LHCN-M2 (cell line): ENCODE measurements around the gene LILRB5. TPM values are rescaled to one million over a fixed set of nuclear protein-coding genes. Genes with fewer than 3 reads are reported as not detected.
A peak's percentile ranks its signal among the peaks of the same experiment; 100 is the strongest.
"Not testable (repeated sequence)": the region's sequence is repeated elsewhere in the genome, so short reads cannot be mapped to it uniquely, and the experiment has no call there.

Experiments used
- DNase-seq: peaks from one replicate; pipeline ENCODE4 v3.0.0-alpha.2; 2012; ENCODE audit warnings: low read depth
- total RNA-seq: library from RNA; depleted of rRNA; stranded (reverse); fragments of >200 nt; gene quantifications from 2 replicates; pipeline ENCODE4 v1.2.3, GENCODE V29; 2014

The LILRB5 gene
- total RNA-seq, 1 experiment from 2014 or later = not detected

DNA sequence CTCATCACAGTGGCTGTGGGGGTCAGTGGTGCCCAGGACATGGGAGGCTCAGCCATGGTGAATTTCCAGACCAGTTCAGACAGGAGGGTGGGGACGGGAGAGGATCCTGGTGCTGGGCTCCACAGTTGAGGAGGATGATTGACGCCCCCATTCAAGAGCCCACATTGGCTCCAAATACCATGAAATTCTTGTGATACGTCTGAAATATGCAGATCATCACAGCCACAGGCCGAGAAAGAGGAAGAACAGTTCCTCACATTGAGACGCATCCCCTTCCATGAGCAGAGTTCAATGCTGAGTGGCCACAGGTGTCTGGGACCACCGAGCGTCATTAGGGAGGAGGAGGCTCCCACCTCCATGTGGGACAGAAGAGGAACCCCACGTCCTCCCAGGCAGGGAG, 13.3 kb downstream of the LILRB5 start:
- DNase-seq = not testable (repeated sequence)

DNA sequence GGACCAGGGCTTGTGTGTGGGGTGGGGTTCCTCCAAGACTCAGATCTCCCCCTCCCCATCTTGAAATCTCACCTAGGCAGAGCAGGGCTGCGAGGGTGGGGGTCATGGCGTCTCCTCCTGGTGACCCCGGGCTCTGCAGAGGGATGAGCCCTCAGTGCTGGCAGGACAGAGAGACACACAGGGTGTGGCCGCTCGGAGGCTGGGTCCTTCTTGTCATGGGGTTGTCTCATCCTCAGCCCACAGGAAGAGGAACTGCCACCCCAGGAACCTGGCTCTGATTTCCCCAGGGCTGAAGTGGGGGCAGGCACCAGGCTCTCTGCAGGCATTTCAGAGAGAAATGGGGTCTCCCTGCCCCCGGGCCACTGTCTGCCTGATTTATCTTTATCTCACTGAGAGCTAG, 14.4 kb downstream of the LILRB5 start, which contains the start of gene LILRA6:
Gene LILRA6 (minus strand): TSS at position 145 of the 400 bp plus-strand sequence.
- not testable (repeated sequence) for DNase-seq

DNA sequence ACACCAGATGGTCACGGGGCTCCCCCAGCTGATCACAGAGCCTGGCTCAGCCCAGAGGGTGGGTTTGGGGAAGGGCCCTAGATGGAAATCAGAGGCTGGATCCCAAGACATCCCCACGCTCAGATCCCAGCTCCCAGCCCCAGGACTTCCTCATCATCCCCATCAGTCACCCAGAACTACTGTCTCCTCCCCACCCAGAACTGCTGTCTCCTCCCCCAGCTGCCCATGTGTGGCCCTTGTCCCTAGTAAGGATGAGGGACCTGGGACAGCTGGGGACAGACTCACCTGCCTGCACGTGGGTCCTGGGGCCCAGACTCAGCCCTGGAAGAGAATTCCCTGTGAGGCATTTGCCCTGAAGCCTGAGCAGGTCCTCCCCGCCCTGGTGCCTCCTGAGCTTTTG, 14.8 kb downstream of the LILRB5 start:
- DNase-seq = not testable (repeated sequence)

DNA sequence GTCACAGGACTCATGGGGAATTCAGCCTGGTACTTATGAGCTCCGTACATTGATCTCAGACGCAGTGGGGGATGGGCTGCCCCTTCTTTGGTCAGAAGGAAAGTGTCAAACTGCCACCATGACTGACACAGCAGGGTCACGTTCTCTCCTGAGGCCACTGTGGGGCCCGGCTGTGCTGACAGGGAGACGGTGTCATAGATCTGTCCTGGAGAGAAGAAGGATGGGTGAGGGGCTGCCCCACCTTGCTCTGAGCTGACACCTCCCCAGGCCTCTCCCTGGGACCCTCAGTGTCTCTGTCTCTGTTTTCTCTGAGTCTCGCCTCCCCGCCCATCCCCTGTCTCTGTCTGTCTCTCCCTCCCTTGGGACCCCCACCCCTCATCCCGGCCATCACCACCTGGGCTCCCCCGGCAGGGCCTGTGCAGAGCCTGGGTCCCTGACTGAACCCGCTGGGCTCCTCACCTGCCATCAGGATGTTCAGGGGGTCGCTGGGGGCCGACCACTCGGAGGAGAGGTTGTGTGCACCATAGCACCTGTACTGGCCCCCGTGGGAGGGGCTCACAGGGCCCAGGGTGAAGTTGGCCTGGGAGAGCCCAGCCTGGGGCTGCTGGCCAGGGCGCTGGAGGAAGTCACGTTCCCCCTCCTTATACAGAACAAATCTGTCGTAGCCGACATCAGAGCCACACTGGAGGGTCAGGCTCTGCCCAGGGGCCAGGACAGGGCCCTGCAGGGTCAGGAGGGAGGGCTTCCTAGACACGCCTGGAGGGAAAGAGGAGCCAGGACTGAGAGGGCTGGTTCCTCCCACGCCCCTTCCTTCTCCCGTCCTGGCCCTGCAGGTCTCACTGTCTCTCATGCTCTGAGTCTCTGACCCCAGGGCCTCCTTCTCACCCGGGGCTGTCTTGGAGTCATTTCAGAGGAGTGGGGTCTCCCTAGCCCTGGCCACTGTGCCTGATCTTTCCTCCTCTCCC, 16.4 kb downstream of the LILRB5 start:
- not testable (repeated sequence) for DNase-seq

DNA sequence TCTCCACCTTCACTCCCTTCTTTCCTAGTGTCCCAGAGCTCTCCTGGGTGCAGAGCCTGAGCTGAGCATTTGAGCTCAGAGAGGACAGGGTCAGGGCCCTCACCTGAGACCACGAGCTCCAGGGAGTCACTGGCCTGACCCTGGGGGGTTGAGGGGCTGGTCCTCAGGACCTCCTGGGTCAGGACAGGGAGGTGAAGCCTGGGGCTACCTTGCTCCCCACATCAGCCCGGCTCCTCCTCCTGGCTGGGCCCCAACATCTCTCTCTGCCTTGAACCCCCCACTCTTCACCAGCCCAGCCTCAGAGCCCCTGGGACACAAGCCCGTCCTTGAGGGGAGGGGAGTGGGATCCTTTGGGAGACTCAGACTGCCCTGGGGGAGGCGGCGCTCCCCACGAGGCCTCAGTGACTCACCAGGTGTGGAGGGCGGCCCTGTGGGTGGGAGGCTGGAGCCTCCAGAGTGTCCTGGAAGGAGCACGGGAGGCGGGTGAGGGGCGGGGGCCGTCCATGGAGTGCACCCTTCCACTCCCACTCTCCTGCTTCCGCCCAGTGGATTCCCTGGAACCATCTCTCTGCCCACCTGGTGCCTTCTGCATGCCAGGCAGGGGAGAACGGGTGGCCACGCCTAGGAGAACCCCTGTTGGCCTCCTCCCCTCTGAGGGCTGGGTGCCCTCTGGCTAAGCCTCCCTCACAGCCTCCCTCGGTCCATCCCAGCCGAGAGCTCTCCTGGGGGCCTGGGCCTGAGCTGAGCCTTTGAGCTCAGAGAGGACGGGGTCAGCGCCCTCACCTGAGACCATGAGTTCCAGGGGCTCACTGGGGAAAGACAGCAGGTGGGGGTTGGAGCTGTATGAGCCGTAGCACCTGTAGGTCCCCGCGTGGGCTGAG, 17.3 kb downstream of the LILRB5 start:
- DNase-seq = not testable (repeated sequence)

DNA sequence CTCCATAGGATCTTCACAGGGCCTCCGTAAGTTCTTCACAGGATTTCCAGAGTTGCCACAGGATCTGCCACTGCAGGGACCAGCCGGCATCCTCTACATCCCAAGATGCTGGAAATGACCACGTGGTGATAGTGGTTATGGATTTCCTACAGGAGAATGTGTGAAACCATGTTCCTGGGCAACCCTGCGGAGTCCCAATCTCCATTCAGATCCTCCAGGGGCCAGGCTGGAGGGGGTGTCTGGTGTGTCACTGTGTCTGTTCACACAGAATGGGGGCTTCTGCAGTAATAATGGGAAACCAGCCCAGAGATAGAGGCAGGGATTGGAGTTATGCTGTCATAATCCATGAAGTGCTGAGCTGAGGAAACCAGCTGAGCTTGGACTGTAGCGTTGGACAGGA, 23.1 kb downstream of the LILRB5 start:
- DNase-seq = no peak

DNA sequence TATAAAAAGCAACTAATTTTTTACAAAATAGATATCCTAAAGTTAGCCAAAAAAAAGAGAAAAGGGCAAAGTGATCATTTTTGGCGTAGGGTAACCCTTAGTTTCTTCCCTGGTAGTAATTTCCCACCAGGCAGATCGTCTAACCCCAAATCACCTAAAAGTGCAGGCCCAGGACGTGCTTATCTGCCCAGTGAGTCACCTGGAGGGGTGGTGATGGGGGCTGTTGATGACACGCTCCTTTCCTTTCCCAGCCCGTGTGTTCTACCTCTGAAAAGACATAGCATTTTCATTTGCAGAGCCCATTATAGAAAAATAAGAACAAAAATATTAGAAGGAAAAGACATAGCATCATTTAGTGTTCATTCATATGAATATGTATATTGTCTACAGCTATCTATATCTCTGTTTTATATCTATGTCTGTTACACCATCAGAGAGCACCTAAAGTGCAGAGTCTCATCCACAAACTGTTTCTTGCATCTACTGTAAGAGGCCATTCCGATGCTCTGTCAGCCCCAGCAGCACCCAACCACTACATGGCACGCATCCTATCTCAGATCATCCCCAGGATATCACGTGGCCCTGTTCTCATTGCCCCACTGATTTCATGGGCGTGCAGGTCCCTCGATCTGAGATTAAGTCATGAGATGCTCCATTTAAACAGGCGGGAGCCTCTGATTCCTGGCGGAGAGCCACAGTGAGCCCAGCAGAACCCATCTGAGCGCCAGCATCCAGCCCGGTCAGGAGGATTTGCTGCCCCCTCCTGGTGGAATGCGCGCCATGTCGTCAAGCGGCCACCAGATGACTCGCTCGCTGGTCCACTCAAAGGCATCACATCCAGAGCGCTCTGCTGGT, 25.8 kb downstream of the LILRB5 start:
- DNase-seq = peak; percentile 64

DNA sequence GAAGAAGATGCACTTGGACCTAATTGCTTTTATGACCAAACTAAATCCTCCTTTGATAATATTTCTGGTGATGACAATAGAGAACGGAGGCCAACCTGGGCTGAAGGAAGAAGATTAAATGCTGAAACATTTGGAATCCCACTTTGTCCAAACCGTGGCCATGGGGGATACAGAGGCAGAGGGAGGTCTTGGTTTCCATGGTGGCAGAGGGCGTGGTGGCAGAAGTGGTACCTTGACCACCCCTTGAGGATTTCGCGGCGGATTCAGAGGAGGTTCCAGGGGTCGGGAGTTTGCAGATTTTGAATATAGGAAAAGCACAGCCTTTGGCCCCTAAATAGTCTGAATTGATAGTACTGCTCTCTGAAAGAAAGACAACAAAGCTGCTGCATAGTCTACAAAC, 27.0 kb downstream of the LILRB5 start:
- DNase-seq = no peak

DNA sequence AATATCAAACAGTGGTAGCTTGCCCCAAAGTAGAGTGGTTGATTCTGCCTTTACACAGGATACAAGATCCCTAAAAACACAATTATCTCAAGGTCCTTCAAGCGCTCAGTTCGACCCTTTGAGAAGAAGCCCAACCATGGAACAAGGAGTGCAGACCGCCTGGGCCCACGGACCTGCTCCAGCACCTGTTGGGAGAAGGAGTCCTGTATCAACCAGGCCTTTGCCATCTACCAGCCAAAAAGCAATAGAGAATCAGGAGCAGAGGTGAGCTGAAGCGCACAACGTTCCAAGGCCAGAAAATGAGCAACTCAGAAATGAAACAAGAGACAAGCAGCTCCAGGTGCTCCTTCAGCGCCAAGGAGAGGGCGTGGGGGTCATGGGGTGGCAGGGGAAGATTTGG, 27.9 kb downstream of the LILRB5 start:
- DNase-seq = no peak

DNA sequence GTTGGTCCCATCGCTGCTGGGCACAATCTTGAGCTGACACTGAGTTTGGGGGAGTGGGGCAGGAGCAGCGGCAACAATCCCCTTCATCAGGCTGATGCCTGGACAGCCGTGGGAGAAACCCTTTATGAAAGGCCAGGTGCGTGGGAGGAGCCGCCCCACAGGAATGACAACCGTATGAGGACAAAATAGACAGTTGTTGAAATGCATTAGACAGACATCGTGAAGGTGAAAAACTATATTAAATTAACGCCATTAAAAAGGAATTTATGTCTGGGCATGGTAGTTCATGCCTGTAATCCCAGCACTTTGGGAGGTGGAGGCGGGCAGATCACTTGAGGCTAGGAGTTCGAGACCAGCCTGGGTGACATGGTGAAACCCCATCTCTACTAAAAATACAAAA, 32.5 kb downstream of the LILRB5 start:
- DNase-seq = not testable (repeated sequence)

DNA sequence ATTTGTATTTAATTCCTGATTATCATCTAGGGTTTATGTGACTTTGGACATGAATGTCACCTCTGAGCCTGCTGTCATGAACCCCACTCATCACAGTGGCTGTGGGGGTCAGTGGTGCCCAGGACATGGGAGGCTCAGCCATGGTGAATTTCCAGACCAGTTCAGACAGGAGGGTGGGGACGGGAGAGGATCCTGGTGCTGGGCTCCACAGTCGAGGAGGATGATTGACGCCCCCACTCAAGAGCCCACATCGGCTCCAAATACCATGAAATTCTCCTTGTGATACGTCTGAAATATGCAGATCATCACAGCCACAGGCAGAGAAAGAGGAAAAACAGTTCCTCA, 33.2 kb downstream of the LILRB5 start:
- DNase-seq = not testable (repeated sequence)

DNA sequence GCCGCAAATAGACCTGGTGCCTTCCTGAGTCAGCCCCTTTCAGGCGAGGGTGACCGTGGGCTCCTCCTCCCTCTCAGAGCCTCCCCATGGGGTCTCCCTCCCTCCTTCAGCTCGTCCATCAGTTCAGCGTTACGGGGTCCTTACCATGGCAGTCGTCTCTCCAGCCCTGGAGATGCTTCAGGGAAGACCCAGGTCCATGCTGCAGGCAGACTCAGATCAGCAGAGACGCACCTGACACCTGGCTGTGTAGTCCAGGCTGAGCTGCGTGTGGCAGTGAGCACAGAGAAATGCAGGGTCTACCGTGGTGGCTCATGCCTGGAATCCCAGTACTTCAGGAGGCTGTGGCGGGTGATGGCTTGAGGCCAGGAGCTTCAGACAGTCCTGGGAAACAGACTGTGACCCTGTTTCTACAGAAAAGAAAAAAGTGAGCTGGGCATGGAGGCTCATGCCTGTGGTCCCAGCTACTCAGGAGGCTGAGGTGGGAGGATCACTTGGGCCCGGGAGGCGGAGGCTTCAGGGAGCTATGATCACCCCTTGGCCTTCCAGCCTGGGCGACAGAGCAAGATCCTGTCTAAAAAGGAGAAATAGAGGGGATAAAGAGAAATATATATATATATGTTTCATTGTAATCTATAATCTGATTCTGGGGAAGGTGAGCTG, 33.7 kb downstream of the LILRB5 start:
- DNase-seq = not testable (repeated sequence)

DNA sequence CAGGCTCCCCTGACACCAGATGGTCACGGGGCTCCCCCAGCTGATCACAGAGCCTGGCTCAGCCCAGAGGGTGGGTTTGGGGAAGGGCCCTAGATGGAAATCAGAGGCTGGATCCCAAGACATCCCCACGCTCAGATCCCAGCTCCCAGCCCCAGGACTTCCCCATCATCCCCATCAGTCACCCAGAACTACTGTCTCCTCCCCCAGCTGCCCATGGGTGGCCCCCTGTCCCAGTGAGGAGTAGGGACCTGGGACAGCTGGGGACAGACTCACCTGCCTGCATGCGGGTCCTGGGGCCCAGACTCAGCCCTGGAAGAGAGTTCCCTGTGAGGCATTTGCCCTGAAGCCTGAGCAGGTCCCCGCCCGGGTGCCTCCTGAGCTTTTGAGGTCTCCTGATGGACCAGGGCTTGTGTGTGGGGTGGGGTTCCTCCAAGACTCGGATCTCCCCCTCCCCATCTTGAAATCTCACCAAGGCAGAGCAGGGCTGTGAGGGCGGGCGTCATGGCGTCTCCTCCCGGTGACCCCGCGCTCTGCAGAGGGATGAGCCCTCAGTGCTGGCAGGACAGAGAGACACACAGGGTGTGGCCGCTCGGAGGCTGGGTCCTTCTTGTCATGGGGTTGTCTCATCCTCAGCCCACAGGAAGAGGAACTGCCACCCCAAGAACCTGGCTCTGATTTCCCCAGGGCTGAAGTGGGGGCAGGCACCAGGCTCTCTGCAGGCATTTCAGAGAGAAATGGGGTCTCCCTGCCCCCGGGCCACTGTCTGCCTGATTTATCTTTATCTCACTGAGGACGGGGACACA, 34.4 kb downstream of the LILRB5 start, which contains the start of gene LILRB3:
Gene LILRB3 (minus strand): TSS at position 534 of the 803 bp plus-strand sequence. CDS start 31 bp downstream, at position 503.
- DNase-seq = not testable (repeated sequence)

DNA sequence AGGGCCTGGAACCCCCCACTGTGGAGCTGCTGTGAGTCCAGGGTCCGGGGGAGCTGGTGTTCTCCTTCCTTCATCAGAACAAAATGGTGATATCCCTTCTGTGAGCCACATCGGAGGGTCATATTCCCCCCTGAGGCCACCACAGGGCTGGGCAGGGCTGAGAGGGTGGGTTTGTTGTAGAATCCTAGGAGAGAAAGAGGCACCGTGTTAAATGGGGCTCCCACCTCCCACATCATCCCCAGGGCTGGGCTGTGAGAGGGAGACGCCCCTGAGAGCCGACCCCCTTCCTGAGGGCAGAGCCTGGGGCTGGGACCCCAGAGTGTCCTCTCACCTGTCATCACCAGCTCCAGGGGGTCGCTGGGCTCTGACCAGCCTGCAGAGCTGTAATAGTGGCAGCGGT, 35.1 kb downstream of the LILRB5 start:
- not testable (repeated sequence) for DNase-seq

DNA sequence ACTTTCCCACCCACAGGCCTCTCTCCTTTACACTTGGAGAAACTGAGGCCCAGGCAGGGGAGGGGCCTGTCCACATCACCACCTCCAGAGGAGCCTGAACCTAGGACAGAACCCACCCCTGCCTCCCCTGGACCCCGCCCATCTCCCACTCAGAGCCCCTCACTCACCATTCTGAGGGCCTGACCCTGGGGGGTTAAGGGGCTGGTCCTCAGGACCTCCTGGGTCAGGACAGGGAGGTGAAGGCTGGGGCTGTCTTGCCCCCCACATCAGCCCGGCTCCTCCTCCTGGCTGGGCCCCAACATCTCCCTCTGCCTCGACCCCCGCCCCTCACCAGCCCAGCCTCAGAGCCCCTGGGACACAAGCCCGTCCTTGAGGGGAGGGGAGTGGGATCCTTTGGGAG, 37.4 kb downstream of the LILRB5 start:
- DNase-seq = not testable (repeated sequence)

DNA sequence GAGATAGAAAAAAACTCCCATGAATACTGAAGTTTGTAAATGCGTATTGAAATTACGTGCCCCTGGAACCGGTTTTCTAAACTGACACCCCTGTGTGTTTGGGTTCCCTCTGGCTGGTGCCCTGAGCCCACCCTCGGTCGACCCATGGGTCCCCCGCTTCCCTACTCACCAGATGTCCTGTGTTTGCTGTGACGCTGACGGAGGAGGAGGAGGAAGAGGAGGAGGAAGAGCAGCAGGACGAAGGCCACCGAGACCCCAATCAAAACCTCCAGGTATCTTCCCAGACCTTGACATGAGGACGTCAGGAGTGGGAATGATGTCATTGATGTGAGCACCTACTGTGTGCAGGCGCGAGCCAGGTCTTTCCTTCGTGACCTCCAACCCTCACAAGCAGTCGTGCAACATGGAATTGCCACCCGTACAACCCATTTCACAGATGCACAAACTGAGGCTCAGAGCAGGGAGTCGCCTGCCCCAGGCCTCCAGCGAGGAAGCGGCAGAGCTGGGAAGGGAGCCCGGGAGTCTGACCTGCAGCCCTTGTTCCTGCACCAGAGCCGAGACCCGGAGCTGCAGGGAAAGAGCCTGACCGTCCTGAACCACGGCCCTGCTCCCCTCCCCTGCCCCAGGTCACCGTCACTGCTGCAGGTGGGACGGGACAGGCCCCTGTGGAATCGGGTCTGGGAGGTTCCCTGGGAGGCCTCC, 38.0 kb downstream of the LILRB5 start:
- no peak for DNase-seq

DNA sequence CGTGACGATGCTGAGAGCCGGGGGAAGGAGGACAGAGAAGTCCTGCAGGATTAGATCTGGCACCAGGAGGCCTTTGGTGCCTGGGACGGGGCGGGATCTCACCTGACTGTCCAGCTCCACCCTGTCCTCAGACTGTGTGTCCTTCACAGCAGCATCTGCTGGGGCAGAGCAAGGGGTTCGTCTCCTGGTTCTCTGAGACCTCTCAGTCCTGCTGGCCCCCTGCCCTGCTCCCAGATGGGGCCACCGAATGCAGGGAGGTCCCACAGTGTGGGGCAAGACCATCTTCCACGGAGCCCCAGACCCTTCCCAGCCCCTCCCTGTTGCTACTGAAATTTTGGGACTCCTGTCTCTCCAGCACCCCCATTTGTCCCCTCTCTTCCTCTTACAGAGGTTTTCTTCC, 38.8 kb downstream of the LILRB5 start:
- DNase-seq = no peak

DNA sequence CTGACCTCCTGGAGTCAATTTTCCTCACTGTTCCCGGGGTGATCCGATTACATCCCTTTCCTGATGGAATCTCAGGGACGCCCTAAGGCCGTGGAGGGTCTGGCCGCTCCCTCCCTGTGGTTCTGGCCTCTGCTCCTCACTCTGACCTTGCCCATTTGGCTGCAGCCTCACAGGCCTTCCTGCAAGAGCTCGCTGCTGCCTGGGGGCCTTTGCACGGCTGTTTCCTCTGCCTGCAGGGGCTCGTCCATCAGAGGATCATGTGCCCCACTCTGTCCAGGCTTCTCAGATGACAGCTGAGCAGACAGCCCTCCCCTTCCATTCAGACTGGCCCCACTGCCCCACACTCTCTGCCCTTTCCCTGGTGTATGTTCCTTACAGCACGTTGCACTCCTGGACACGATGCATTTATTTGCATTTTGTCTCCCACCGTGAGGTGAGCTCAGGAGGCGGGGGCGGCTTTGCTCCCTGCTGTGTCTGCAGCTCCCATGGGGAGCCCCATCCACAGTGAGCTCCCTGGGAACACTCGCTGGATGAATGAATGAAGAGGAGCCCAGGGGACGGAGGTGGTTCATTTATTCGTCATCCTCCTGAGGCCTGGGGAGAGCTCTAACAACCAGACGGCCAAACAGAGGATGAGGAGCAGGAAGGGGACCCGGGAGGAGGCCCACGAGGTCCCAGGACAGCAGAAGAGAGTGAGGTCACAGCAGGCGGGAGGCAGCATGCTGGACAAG, 39.4 kb downstream of the LILRB5 start:
- not testable (repeated sequence) for DNase-seq
